Dendritic cell treated with granulocyte-macrophage colony-stimulating factor and Interleukin-4, amounts not matched to agents 40 ng/mL and 50 ng/mL, for 4 days (primary cell): Measurements from ENCODE around the gene C4orf51.

ENCODE experiments used
- H3K27ac Mint-ChIP-seq: one replicate; pipeline ENCODE4 v1.8.0; 2022; ENCODE audit warnings: mild to moderate bottlenecking, mixed read lengths
- H3K27me3 Mint-ChIP-seq: one replicate; pipeline ENCODE4 v1.8.0; 2022; ENCODE audit warnings: mild to moderate bottlenecking, mixed read lengths
- H3K36me3 Mint-ChIP-seq: one replicate; pipeline ENCODE4 v1.8.0; 2022; ENCODE audit warnings: low read depth, mixed read lengths
- H3K4me1 Mint-ChIP-seq: one replicate; pipeline ENCODE4 v1.8.0; 2022; ENCODE audit warnings: low read depth, mixed read lengths
- H3K4me3 Mint-ChIP-seq: one replicate; pipeline ENCODE4 v1.8.0; 2022; ENCODE audit warnings: mild to moderate bottlenecking, moderate library complexity, mixed read lengths
- H3K9me3 Mint-ChIP-seq: one replicate; pipeline ENCODE4 v1.8.0; 2022; ENCODE audit warnings: mixed read lengths
- intact Hi-C: fragments of 100-400 bp; cut with micrococcal nuclease; formaldehyde crosslinking; loops from one replicate; pipeline ENCODE4 v1.15.0; 2022

The C4orf51 gene

GRCh38 chr4:145775406-145775805 is 95.5 kb downstream of the C4orf51 start:
- H3K9me3 Mint-ChIP-seq: no peaks in the 10 kb centered on the region
- intact Hi-C loops: no loop called here
- H3K36me3 Mint-ChIP-seq: no peaks in the 10 kb centered on the region

DNA sequence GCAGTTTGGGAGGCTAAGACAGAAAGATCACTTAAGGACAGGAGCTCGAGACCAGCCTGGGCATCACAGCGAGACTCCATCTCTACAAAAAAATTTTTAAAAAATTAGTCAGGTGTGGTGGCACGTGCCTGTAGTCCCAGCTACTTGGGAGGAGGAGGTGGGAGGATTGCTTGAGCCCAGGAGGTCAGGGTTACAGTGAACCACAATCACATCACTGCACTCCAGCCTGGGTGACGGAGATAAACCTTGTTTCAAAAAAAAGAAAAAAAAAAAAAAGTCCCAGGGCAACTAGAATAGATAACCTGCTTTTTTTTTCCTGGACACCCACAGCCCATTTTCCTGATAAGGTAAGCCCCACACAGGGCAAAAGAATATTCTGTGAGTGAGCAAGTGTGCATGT is 96.3 kb downstream of the C4orf51 start:
- Mint-ChIP-seq H3K36me3 (no peaks in the 10 kb centered on the region), H3K9me3 (no peaks in the 10 kb centered on the region), H3K4me1 (peaks cover 20% of the 10 kb centered on the region), H3K27ac (no peak overlapping the region), H3K4me3 (no peak overlapping the region), H3K27me3 (no peaks in the 10 kb centered on the region)
- intact Hi-C loops: no loop called here

More at GRCh38 chr4:145775406-145775805, 95.5 kb downstream of the C4orf51 start:
- Mint-ChIP-seq H3K4me3 (no peak overlapping the region), H3K27me3 (no peaks in the 10 kb centered on the region), H3K27ac (no peak overlapping the region), H3K4me1 (peaks cover 14% of the 10 kb centered on the region)

DNA sequence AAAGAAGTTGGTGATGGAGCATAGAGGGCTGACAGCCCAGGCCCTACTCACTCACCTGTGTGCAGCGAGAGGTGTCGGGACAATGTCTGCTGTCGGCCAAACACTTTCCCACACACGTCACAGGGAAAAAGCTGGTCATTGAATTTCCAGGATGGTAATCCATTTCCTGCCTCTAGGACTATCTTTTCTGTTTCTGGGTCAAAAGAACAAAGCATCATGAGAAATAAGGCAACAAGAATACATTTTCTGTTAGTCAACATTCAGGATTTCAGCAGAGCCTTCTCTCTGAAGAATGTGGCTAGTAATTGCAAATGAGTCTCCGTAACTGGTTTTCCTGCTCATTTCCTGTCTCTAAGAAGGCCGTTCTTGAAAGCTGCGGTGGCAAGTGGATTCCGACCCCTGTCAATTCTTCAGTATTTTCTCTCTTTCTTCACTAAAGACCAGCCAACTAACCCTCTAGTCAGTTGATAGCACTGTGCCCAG is 99.4 kb downstream of the C4orf51 start:
- intact Hi-C loops: no loop called here
- Mint-ChIP-seq H3K9me3 (peaks cover 10% of the 10 kb centered on the region), H3K36me3 (peaks cover 6% of the 10 kb centered on the region), H3K4me3 (no peak overlapping the region), H3K27ac (no peak overlapping the region), H3K27me3 (no peaks in the 10 kb centered on the region), H3K4me1 (peaks cover 35% of the 10 kb centered on the region)

DNA sequence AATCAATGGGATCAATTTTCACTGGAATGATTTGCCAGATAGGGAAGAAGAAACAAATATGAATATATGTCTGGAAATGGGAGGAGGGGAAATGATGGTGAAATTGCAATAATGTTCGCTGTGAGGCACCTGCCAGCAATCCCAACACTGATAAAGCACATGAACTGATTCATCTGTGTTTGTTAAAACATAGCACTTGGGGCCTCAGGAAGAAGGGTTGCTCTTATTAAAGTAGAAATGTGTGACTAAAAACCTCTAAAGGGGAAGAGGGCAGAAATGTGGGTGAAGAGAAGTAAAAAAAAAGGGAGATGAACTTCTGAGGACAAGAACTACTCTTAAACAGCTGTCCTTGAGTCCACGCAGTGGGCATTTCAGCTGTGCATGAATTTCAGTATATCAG is 101.4 kb downstream of the C4orf51 start:
- no peak overlapping the region for H3K4me3 Mint-ChIP-seq
- peak overlapping the region; percentile 51 for H3K27ac Mint-ChIP-seq
- intact Hi-C loops: no loop called here
- no peaks in the 10 kb centered on the region for H3K27me3 Mint-ChIP-seq
- H3K36me3 Mint-ChIP-seq: peaks cover 6% of the 10 kb centered on the region
- peaks cover 17% of the 10 kb centered on the region for H3K9me3 Mint-ChIP-seq
- peaks cover 53% of the 10 kb centered on the region for H3K4me1 Mint-ChIP-seq
